ENCODE measurements around the gene MOBP.

MOBP gene

GRCh38 chr3:39542588-39542988 lies 75.1 kb downstream of the MOBP start:
- Histone ChIP-seq H3K79me2 (ENCODE audit: insufficient read depth, low read length) (no peaks in the 10 kb centered on the region), H3K9me3 (ENCODE audit: insufficient read depth, low read length) (no peaks in the 10 kb centered on the region), H3K9me2 (replicated peaks; ENCODE audit: insufficient read depth, low read length) (no peaks in the 10 kb centered on the region), H3K4me2 (ENCODE audit: low read depth, low read length, poor library complexity, severe bottlenecking) (no peak overlapping the region), H3F3A (ENCODE audit: insufficient read depth) (no peaks in the 10 kb centered on the region), H3K27ac (ENCODE audit: low read depth, low read length) (no peak overlapping the region), H2AFZ (ENCODE audit: low read depth, low read length, severe bottlenecking) (no peak overlapping the region), H3K9ac (ENCODE audit: low read length) (no peak overlapping the region), H3K27me3 (ENCODE audit: low read length) (no peaks in the 10 kb centered on the region), H3K36me3 (ENCODE audit: low read length) (no peaks in the 10 kb centered on the region), H4K20me1 (ENCODE audit: low read depth, low read length) (no peaks in the 10 kb centered on the region), H3K4me3 (ENCODE audit: insufficient read depth, low read length, poor library complexity, severe bottlenecking) (no peak overlapping the region)
- no peak for TF ChIP-seq CTCF (IDR thresholded peaks at IDR 0.05; ENCODE audit: insufficient read depth, low read length, poor library complexity, severe bottlenecking)
- TF ChIP-seq EZH2phosphoT487 (conservative IDR thresholded peaks at IDR 0.05; ENCODE audit: low read length) = no peak

GRCh38 chr3:39548282-39548681 lies 80.8 kb downstream of the MOBP start:
- Histone ChIP-seq H3K36me3 (ENCODE audit: low read length) (no peaks in the 10 kb centered on the region), H3K9me2 (replicated peaks; ENCODE audit: insufficient read depth, low read length) (no peaks in the 10 kb centered on the region), H3K4me2 (ENCODE audit: low read depth, low read length, poor library complexity, severe bottlenecking) (no peak overlapping the region), H3K9ac (ENCODE audit: low read length) (no peak overlapping the region), H4K20me1 (ENCODE audit: low read depth, low read length) (no peaks in the 10 kb centered on the region), H3K27ac (ENCODE audit: low read depth, low read length) (no peak overlapping the region), H3K9me3 (ENCODE audit: insufficient read depth, low read length) (no peaks in the 10 kb centered on the region), H2AFZ (ENCODE audit: low read depth, low read length, severe bottlenecking) (no peak overlapping the region), H3F3A (ENCODE audit: insufficient read depth) (no peaks in the 10 kb centered on the region), H3K27me3 (ENCODE audit: low read length) (no peaks in the 10 kb centered on the region), H3K4me3 (ENCODE audit: insufficient read depth, low read length, poor library complexity, severe bottlenecking) (no peak overlapping the region), H3K79me2 (ENCODE audit: insufficient read depth, low read length) (no peaks in the 10 kb centered on the region)
- TF ChIP-seq CTCF (IDR thresholded peaks at IDR 0.05; ENCODE audit: insufficient read depth, low read length, poor library complexity, severe bottlenecking) (no peak), EZH2phosphoT487 (conservative IDR thresholded peaks at IDR 0.05; ENCODE audit: low read length) (no peak)

- Histone ChIP-seq H3K36me3 (ENCODE audit: low read length) (no peaks in the 10 kb centered on the region), H3K9ac (ENCODE audit: low read length) (no peak overlapping the region), H3K27ac (ENCODE audit: low read depth, low read length) (no peak overlapping the region), H3K79me2 (ENCODE audit: insufficient read depth, low read length) (no peaks in the 10 kb centered on the region), H3F3A (ENCODE audit: insufficient read depth) (no peaks in the 10 kb centered on the region), H3K4me3 (ENCODE audit: insufficient read depth, low read length, poor library complexity, severe bottlenecking) (no peak overlapping the region), H3K4me2 (ENCODE audit: low read depth, low read length, poor library complexity, severe bottlenecking) (no peak overlapping the region), H3K9me3 (ENCODE audit: insufficient read depth, low read length) (no peaks in the 10 kb centered on the region), H3K9me2 (replicated peaks; ENCODE audit: insufficient read depth, low read length) (no peaks in the 10 kb centered on the region), H2AFZ (ENCODE audit: low read depth, low read length, severe bottlenecking) (no peak overlapping the region), H4K20me1 (ENCODE audit: low read depth, low read length) (no peaks in the 10 kb centered on the region), H3K27me3 (ENCODE audit: low read length) (no peaks in the 10 kb centered on the region)
- TF ChIP-seq CTCF (IDR thresholded peaks at IDR 0.05; ENCODE audit: insufficient read depth, low read length, poor library complexity, severe bottlenecking) = no peak
- no peak for TF ChIP-seq EZH2phosphoT487 (conservative IDR thresholded peaks at IDR 0.05; ENCODE audit: low read length)
Observed at GRCh38 chr3:39550354-39551051, 83.0 kb downstream of the MOBP start.

Measured in SU-DHL-6 (cell line).